Measurements from ENCODE around the gene ADSL. TPM values are rescaled to one million over a fixed set of nuclear protein-coding genes. Genes with fewer than 3 reads are reported as not detected.

Gene ADSL
- total and polyA plus RNA-seq, 2 of the 8 experiments (the other 6 are each of a cell fraction or from before 2014, with no cell fraction given): 197 to 218 TPM

DNA sequence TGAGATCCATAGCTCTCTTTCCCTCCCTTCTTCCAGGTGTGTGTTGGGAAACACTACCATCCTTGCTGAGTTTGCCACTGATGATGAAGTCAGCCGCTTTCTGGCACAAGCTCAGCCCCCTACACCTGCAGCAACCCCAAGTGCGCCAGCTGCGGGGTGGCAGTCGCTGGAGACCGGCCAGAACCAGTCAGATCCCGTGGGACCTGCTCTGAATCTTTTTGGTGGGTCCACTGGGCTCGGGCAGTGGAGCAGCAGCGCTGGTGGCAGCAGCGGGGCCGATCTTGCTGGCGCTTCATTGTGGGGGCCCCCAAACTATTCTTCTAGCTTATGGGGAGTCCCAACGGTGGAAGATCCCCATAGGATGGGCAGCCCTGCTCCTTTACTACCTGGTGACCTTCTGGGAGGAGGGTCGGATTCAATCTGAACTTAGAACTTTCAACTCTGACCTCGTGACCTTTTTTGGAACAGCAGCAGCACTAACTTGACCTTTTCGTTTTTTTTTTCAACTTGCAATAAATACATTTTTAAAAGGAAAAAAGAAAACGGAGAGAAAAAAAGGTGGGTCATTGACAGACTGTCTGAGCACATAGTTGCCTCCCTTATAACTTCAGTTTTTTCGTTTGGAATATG, 23.4 kb upstream of the ADSL start (continued):
- TF ChIP-seq, protein P1, sequence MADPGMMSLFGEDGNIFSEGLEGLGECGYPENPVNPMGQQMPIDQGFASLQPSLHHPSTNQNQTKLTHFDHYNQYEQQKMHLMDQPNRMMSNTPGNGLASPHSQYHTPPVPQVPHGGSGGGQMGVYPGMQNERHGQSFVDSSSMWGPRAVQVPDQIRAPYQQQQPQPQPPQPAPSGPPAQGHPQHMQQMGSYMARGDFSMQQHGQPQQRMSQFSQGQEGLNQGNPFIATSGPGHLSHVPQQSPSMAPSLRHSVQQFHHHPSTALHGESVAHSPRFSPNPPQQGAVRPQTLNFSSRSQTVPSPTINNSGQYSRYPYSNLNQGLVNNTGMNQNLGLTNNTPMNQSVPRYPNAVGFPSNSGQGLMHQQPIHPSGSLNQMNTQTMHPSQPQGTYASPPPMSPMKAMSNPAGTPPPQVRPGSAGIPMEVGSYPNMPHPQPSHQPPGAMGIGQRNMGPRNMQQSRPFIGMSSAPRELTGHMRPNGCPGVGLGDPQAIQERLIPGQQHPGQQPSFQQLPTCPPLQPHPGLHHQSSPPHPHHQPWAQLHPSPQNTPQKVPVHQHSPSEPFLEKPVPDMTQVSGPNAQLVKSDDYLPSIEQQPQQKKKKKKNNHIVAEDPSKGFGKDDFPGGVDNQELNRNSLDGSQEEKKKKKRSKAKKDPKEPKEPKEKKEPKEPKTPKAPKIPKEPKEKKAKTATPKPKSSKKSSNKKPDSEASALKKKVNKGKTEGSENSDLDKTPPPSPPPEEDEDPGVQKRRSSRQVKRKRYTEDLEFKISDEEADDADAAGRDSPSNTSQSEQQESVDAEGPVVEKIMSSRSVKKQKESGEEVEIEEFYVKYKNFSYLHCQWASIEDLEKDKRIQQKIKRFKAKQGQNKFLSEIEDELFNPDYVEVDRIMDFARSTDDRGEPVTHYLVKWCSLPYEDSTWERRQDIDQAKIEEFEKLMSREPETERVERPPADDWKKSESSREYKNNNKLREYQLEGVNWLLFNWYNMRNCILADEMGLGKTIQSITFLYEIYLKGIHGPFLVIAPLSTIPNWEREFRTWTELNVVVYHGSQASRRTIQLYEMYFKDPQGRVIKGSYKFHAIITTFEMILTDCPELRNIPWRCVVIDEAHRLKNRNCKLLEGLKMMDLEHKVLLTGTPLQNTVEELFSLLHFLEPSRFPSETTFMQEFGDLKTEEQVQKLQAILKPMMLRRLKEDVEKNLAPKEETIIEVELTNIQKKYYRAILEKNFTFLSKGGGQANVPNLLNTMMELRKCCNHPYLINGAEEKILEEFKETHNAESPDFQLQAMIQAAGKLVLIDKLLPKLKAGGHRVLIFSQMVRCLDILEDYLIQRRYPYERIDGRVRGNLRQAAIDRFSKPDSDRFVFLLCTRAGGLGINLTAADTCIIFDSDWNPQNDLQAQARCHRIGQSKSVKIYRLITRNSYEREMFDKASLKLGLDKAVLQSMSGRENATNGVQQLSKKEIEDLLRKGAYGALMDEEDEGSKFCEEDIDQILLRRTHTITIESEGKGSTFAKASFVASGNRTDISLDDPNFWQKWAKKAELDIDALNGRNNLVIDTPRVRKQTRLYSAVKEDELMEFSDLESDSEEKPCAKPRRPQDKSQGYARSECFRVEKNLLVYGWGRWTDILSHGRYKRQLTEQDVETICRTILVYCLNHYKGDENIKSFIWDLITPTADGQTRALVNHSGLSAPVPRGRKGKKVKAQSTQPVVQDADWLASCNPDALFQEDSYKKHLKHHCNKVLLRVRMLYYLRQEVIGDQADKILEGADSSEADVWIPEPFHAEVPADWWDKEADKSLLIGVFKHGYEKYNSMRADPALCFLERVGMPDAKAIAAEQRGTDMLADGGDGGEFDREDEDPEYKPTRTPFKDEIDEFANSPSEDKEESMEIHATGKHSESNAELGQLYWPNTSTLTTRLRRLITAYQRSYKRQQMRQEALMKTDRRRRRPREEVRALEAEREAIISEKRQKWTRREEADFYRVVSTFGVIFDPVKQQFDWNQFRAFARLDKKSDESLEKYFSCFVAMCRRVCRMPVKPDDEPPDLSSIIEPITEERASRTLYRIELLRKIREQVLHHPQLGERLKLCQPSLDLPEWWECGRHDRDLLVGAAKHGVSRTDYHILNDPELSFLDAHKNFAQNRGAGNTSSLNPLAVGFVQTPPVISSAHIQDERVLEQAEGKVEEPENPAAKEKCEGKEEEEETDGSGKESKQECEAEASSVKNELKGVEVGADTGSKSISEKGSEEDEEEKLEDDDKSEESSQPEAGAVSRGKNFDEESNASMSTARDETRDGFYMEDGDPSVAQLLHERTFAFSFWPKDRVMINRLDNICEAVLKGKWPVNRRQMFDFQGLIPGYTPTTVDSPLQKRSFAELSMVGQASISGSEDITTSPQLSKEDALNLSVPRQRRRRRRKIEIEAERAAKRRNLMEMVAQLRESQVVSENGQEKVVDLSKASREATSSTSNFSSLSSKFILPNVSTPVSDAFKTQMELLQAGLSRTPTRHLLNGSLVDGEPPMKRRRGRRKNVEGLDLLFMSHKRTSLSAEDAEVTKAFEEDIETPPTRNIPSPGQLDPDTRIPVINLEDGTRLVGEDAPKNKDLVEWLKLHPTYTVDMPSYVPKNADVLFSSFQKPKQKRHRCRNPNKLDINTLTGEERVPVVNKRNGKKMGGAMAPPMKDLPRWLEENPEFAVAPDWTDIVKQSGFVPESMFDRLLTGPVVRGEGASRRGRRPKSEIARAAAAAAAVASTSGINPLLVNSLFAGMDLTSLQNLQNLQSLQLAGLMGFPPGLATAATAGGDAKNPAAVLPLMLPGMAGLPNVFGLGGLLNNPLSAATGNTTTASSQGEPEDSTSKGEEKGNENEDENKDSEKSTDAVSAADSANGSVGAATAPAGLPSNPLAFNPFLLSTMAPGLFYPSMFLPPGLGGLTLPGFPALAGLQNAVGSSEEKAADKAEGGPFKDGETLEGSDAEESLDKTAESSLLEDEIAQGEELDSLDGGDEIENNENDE (IDR thresholded peaks at IDR 0.05; ENCODE audit: insufficient replicate concordance, low read length): no peak
- no peak for TF ChIP-seq RAD21 (IDR thresholded peaks at IDR 0.05 in 1 of 2, conservative IDR thresholded peaks at IDR 0.05 in 1 of 2; ENCODE audit: low read depth in 2 of 2, low read length in 2 of 2)
- no peak for TF ChIP-seq CHD2 (IDR thresholded peaks at IDR 0.05; ENCODE audit: low read length)
- TF ChIP-seq CBX8 (IDR thresholded peaks at IDR 0.05; ENCODE audit: borderline replicate concordance, low read depth, low read length): no peak
- no peak for TF ChIP-seq NRF1 (IDR thresholded peaks at IDR 0.05; ENCODE audit: low read depth, low read length)
- no peak for TF ChIP-seq SAP30 (IDR thresholded peaks at IDR 0.05; ENCODE audit: insufficient read depth, insufficient replicate concordance, low read length)
- TF ChIP-seq POU5F1 (IDR thresholded peaks at IDR 0.05; ENCODE audit: low read depth, low read length): no peak
- no peak for TF ChIP-seq KDM5A (IDR thresholded peaks at IDR 0.05; ENCODE audit: low read length)
- no peak for TF ChIP-seq POLR2A (IDR thresholded peaks at IDR 0.05; ENCODE audit: control extremely low read depth in 1 of 2, low read depth in 2 of 2, low read length in 2 of 2)
- no peak for TF ChIP-seq POLR2AphosphoS5 (IDR thresholded peaks at IDR 0.05; ENCODE audit: low read depth, low read length)
- no peak for TF ChIP-seq RFX5 (IDR thresholded peaks at IDR 0.05; ENCODE audit: borderline replicate concordance, low read depth, low read length)

Measured in H1 (cell line).